ENCODE measurements around the gene PYROXD2.

PYROXD2 gene

DNA sequence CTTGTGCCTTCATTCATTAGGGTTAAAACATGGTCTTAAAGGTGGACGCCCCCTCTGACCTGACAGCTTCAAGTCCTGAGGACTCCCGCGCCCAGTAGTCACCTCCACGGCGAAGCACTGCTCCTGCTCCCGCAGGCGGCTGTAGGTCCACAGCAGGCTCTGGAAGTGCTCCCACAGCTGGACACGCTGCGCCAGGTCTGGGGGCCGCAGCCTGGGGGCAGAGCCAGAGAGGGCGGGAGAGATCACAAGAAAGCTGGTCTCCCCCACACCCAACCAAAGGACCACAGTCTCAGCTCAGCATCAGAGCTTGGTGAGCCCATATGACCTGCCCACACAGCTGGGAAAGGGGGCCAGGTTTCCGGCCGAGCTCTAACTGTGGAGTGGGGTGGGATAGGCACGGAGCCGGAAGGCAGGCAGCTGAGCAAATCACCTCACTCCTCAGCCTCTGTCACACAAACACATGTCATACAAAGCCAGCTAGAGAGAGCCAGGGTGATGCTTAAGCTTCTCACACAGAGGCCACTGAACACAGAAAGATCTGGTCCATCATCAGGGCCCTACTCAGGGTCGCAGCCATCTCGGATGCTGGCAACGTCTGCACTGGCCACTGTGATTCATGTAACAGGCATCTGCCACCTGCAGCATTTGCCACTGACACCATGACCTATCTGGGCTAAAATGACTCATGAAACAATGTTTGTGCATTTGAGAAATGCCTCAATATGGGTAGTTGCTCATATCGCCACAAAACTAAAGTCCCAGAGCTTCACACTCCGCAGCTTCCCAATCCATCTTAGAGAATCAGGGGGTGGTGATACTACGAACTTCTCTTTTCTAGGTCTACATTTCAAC, 19.1 kb upstream of the PYROXD2 start:
- no peak overlapping the region for H3K9ac ChIP-seq (ENCODE audit: low read length)
- H3K9me3 ChIP-seq (ENCODE audit: insufficient read depth, low read length): no peaks in the 10 kb centered on the region
- H3K27ac ChIP-seq (ENCODE audit: low read length): no peak overlapping the region
- H3K4me2 ChIP-seq (ENCODE audit: low read length): no peak overlapping the region
- H3K4me3 ChIP-seq (ENCODE audit: low read length): no peak overlapping the region
- H3K27me3 ChIP-seq (ENCODE audit: low read depth, low read length): no peaks in the 10 kb centered on the region
- no peaks in the 10 kb centered on the region for H4K20me1 ChIP-seq (ENCODE audit: insufficient read depth, low read length)
- no peaks in the 10 kb centered on the region for H3K4me1 ChIP-seq (ENCODE audit: low read length)
- no peak for TF ChIP-seq EZH2phosphoT487 (IDR thresholded peaks at IDR 0.05; ENCODE audit: low read depth)
- peaks cover 44% of the 10 kb centered on the region for H3K36me3 ChIP-seq (replicated peaks; ENCODE audit: low read depth, low read length)
- no peak overlapping the region for H2AFZ ChIP-seq (ENCODE audit: low read depth, low read length)
- H3K79me2 ChIP-seq (ENCODE audit: low read length): no peaks in the 10 kb centered on the region

DNA sequence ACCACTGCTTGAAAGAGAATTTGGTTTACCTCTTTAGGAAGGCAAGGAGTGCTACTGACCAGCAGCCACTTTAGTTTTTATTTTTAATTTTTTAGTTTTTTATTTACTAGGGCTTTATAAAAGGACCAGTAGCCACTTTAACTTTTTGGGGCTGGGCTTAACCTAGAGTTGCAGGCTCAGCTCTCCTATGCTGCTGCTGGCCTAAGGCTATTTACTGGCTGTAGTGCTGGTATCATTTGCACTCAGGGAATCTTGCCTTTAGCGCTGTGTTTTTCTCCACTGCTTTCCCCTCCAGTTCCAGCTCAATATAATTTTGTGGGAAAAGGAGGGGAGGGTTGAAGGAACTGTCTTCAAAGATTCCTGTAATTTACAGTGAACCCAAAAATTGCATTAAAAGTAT, 18.4 kb upstream of the PYROXD2 start:
- no peak for TF ChIP-seq EZH2phosphoT487 (IDR thresholded peaks at IDR 0.05; ENCODE audit: low read depth)
- no peak for TF ChIP-seq CTCF (IDR thresholded peaks at IDR 0.05; ENCODE audit: low read depth, low read length)
- Histone ChIP-seq H2AFZ (ENCODE audit: low read depth, low read length) (no peak overlapping the region), H3K4me3 (ENCODE audit: low read length) (no peak overlapping the region), H3K27me3 (ENCODE audit: low read depth, low read length) (no peaks in the 10 kb centered on the region), H3K4me1 (ENCODE audit: low read length) (no peaks in the 10 kb centered on the region), H3K4me2 (ENCODE audit: low read length) (no peak overlapping the region), H3K27ac (ENCODE audit: low read length) (no peak overlapping the region), H4K20me1 (ENCODE audit: insufficient read depth, low read length) (no peaks in the 10 kb centered on the region), H3K9me3 (ENCODE audit: insufficient read depth, low read length) (no peaks in the 10 kb centered on the region), H3K9ac (ENCODE audit: low read length) (no peak overlapping the region), H3K36me3 (replicated peaks; ENCODE audit: low read depth, low read length) (peaks cover 44% of the 10 kb centered on the region), H3K79me2 (ENCODE audit: low read length) (no peaks in the 10 kb centered on the region)

GRCh38 chr10:98432330-98432729, 17.3 kb upstream of the PYROXD2 start:
- H3K4me2 ChIP-seq (ENCODE audit: low read length): no peak overlapping the region
- H4K20me1 ChIP-seq (ENCODE audit: insufficient read depth, low read length): no peaks in the 10 kb centered on the region
- TF ChIP-seq EZH2phosphoT487 (IDR thresholded peaks at IDR 0.05; ENCODE audit: low read depth): no peak
- TF ChIP-seq CTCF (IDR thresholded peaks at IDR 0.05; ENCODE audit: low read depth, low read length): no peak
- no peaks in the 10 kb centered on the region for H3K79me2 ChIP-seq (ENCODE audit: low read length)
- no peaks in the 10 kb centered on the region for H3K27me3 ChIP-seq (ENCODE audit: low read depth, low read length)
- H3K36me3 ChIP-seq (replicated peaks; ENCODE audit: low read depth, low read length): peaks cover 44% of the 10 kb centered on the region
- no peak overlapping the region for H3K27ac ChIP-seq (ENCODE audit: low read length)
- H3K9ac ChIP-seq (ENCODE audit: low read length): no peak overlapping the region
- no peaks in the 10 kb centered on the region for H3K9me3 ChIP-seq (ENCODE audit: insufficient read depth, low read length)
- H3K4me1 ChIP-seq (ENCODE audit: low read length): no peaks in the 10 kb centered on the region
- H2AFZ ChIP-seq (ENCODE audit: low read depth, low read length): no peak overlapping the region
- no peak overlapping the region for H3K4me3 ChIP-seq (ENCODE audit: low read length)

GRCh38 chr10:98431016-98431415, 16.0 kb upstream of the PYROXD2 start:
- peaks cover 44% of the 10 kb centered on the region for H3K36me3 ChIP-seq (replicated peaks; ENCODE audit: low read depth, low read length)

More at GRCh38 chr10:98431016-98431415, 16.0 kb upstream of the PYROXD2 start:
- Histone ChIP-seq H3K9me3 (ENCODE audit: insufficient read depth, low read length) (no peaks in the 10 kb centered on the region), H3K4me2 (ENCODE audit: low read length) (no peak overlapping the region), H3K79me2 (ENCODE audit: low read length) (no peaks in the 10 kb centered on the region), H2AFZ (ENCODE audit: low read depth, low read length) (no peak overlapping the region), H3K27me3 (ENCODE audit: low read depth, low read length) (no peaks in the 10 kb centered on the region), H4K20me1 (ENCODE audit: insufficient read depth, low read length) (no peaks in the 10 kb centered on the region), H3K27ac (ENCODE audit: low read length) (no peak overlapping the region), H3K9ac (ENCODE audit: low read length) (no peak overlapping the region), H3K4me1 (ENCODE audit: low read length) (no peaks in the 10 kb centered on the region), H3K4me3 (ENCODE audit: low read length) (no peak overlapping the region)
- no peak for TF ChIP-seq EZH2phosphoT487 (IDR thresholded peaks at IDR 0.05; ENCODE audit: low read depth)
- TF ChIP-seq CTCF (IDR thresholded peaks at IDR 0.05; ENCODE audit: low read depth, low read length): no peak
